WERI-Rb-1 (cell line): Measurements from ENCODE around the gene SDC4.
"Not testable (repeated sequence)": the region's sequence is repeated elsewhere in the genome, so short reads cannot be mapped to it uniquely, and the experiment has no call there.

ENCODE experiments used
- DNase-seq: peaks from one replicate; pipeline ENCODE4 v3.0.0-alpha.2; 2020
- H3K27ac ChIP-seq: fragments of 250-450 bp; sonication (Bioruptor Pico); 2 replicates; pipeline ENCODE4 v1.5.1; 2020; ENCODE audit warnings: mild to moderate bottlenecking, moderate library complexity
- H3K27me3 ChIP-seq: fragments of 250-450 bp; sonication (Bioruptor Pico); 2 replicates; pipeline ENCODE4 v1.5.1; 2021; ENCODE audit warnings: mild to moderate bottlenecking, low read depth, moderate library complexity; ENCODE audit not compliant: insufficient read depth, severe bottlenecking
- H3K36me3 ChIP-seq: fragments of 250-450 bp; sonication (Bioruptor Pico); 2 replicates; pipeline ENCODE4 v1.5.1; 2020; ENCODE audit warnings: mild to moderate bottlenecking, moderate library complexity
- H3K4me3 ChIP-seq: 2 replicates; pipeline ENCODE4 v1.5.1; 2011; ENCODE audit warnings: low read depth, mild to moderate bottlenecking, control low read depth, low read length
- H3K9me3 ChIP-seq: fragments of 250-450 bp; sonication (Bioruptor Pico); 2 replicates; pipeline ENCODE4 v1.5.1; 2021; ENCODE audit warnings: mild to moderate bottlenecking, moderate library complexity; ENCODE audit not compliant: severe bottlenecking
- TF ChIP-seq, protein P1 (sequence below): IDR thresholded peaks from 2 replicates; pipeline ENCODE4 v1.5.1; 2011; ENCODE audit warnings: low read depth, mild to moderate bottlenecking, control low read depth, inconsistent platforms, low read length

The SDC4 gene

DNA sequence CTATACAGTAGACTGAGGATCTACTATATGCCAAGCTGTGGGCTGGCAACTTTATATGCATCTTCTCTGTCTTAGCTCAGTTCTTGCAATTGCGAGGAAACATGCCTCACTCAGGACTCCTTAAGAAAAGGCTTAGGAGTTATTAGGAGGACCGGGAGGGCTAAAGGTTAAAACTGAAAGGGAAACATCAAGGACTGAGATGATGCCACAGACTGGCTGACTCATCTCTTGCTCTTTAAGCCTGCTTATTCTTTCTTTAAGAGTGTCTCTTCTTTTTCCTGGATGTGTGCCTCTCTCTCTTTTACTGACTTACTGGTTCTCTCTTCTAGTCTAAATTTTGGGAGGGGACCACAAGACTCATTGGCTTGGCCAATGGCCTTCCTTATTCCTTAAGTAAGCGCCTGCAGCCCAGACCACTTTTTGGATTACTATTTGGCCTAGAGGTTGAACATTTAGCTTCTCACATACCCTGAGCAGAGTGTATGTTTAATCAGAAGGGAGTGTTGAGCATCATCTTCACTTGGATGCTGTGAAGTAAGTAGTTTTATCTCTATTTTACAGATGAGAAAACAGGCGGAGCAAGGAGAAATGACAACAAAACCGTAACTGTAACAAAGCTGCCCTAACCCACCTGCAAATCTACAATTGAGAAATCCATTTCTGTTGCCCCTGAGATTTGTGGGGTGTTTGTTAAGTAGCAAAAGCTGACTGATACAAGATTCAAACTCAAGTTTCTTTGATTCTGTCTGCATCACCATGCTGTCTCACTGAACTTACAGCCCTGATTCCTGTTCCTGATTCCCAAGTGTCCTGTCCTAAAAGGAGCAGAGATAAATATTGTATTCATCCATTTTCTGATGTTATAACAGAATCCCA is 7.2 kb upstream of the SDC4 start:
- Histone ChIP-seq H3K9me3 (no peaks in the 10 kb centered on the region), H3K27me3 (no peaks in the 10 kb centered on the region), H3K36me3 (no peaks in the 10 kb centered on the region), H3K4me3 (no peak overlapping the region), H3K27ac (no peak overlapping the region)
- DNase-seq = no peak
- TF ChIP-seq, protein P1, sequence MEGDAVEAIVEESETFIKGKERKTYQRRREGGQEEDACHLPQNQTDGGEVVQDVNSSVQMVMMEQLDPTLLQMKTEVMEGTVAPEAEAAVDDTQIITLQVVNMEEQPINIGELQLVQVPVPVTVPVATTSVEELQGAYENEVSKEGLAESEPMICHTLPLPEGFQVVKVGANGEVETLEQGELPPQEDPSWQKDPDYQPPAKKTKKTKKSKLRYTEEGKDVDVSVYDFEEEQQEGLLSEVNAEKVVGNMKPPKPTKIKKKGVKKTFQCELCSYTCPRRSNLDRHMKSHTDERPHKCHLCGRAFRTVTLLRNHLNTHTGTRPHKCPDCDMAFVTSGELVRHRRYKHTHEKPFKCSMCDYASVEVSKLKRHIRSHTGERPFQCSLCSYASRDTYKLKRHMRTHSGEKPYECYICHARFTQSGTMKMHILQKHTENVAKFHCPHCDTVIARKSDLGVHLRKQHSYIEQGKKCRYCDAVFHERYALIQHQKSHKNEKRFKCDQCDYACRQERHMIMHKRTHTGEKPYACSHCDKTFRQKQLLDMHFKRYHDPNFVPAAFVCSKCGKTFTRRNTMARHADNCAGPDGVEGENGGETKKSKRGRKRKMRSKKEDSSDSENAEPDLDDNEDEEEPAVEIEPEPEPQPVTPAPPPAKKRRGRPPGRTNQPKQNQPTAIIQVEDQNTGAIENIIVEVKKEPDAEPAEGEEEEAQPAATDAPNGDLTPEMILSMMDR = no peak

DNA sequence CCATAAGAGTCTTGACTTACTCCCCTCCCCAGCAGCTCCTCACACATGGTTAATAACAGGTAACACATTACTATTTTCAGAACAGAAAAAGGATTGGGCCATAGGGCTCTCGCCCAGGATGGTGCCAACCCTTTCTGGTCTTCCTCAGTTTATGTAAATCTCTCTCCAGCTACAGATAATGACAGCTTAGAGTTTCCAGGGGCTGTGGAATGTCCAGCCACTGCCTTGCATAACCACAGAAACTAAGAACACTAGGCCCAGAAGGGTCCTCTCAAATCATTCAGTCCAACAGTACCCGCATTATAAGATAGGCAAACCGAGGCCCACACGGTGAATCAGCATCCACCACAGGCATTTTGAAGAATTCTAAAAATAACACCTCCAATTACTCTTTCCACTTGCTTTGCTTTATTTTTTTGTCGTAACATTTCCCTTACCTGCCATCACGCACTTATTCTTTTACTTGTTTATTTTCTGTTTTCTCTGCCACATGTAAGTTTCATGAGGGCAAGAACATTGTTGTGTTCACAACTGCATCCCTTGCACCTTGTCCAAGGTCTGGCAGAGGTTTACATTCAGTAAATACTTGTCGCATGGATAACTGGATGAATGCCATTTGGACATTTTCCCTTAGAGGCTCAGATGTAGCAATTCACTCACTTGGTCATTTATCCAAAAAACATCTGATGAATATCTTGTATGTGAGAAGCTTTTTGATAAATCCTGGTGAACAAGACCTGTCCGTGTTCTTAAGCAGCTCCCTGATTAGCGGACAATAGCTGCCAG is 6.4 kb upstream of the SDC4 start:
- H3K27ac ChIP-seq = no peak overlapping the region
- no peaks in the 10 kb centered on the region for H3K27me3 ChIP-seq
- H3K4me3 ChIP-seq = no peak overlapping the region
- TF ChIP-seq, protein P1 = no peak
- no peaks in the 10 kb centered on the region for H3K9me3 ChIP-seq
- no peak for DNase-seq
- no peaks in the 10 kb centered on the region for H3K36me3 ChIP-seq

- TF ChIP-seq, protein P1 = no peak
- Histone ChIP-seq H3K36me3 (no peaks in the 10 kb centered on the region), H3K4me3 (no peak overlapping the region), H3K27me3 (no peaks in the 10 kb centered on the region), H3K27ac (no peak overlapping the region), H3K9me3 (no peaks in the 10 kb centered on the region)
- no peak for DNase-seq
Measured at GRCh38 chr20:45353746-45354145, 5.5 kb upstream of the SDC4 start.

DNA sequence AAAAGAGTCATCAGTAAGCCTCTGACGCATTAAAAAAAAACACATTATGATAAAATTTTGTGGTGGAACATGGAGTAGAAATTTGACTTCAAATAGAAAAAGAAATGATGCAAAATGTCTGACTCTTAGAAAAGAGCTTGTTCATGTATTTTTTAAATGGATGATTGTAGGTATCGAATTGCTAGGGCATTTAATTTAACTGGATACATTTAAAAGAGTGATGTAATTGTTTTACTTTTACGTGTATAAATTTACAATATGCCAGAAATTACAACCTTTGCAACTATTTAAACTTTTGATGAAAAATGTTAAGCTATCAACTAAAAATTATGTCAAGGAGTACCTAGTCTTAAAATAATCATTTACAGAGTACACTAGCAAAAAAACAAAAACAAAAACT is 4.5 kb upstream of the SDC4 start:
- H3K27ac ChIP-seq = no peak overlapping the region
- H3K36me3 ChIP-seq = no peaks in the 10 kb centered on the region; the same call in 1 of the 2 replicates
- no peak overlapping the region for H3K4me3 ChIP-seq
- no peak for DNase-seq
- no peaks in the 10 kb centered on the region for H3K9me3 ChIP-seq
- TF ChIP-seq, protein P1 = no peak
- no peaks in the 10 kb centered on the region for H3K27me3 ChIP-seq

GRCh38 chr20:45350795-45351194 is 2.6 kb upstream of the SDC4 start:
- H3K9me3 ChIP-seq, H3K27me3 ChIP-seq, H3K36me3 ChIP-seq, DNase-seq, H3K4me3 ChIP-seq, H3K27ac ChIP-seq: not testable (repeated sequence)

DNA sequence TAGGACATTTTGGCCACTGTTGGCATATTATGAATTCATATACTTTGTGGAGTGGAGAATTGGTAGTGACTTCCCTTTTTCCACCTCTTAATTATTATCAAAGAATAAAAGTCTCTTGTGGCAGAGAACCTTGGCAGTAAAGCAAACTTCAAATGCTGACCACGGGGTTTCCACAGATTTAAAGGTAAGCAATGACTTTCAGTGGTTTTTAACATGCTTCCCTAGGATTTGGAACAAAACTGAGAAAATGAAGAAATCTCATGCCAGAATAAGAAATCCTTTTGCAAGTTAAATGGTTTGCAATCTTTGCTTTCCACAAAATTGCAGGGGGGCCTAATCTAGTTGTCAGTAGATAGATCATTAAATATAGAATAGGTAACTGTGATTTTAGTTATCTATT is 2.0 kb upstream of the SDC4 start:
- no peak overlapping the region for H3K27ac ChIP-seq
- H3K9me3 ChIP-seq = no peaks in the 10 kb centered on the region
- no peak for DNase-seq
- H3K27me3 ChIP-seq = no peaks in the 10 kb centered on the region
- TF ChIP-seq, protein P1 = no peak
- no peaks in the 10 kb centered on the region; the same call in 1 of the 2 replicates for H3K36me3 ChIP-seq
- H3K4me3 ChIP-seq = no peak overlapping the region
